Mesothelial cell of epicardium (in vitro differentiated cells): ENCODE results near the gene TOM1. TPM values are rescaled to one million over a fixed set of nuclear protein-coding genes. Genes with fewer than 3 reads are reported as not detected.

Experiments
- DNase-seq, 2 experiments: peaks; one replicate each; pipeline ENCODE4 v3.0.0; 2021; ENCODE audit warnings: low spot score in 2 of 2; ENCODE audit not compliant: unreplicated experiment in 2 of 2
- H3K27ac Mint-ChIP-seq: 2 replicates; pipeline ENCODE4 v1.8.0; 2021; ENCODE audit warnings: mixed read lengths
- H3K27me3 Mint-ChIP-seq: 2 replicates; pipeline ENCODE4 v1.8.0; 2021; ENCODE audit warnings: low read depth, mixed read lengths
- H3K36me3 Mint-ChIP-seq: 2 replicates; pipeline ENCODE4 v1.8.0; 2021; ENCODE audit warnings: mixed read lengths
- H3K4me1 Mint-ChIP-seq: 2 replicates; pipeline ENCODE4 v1.8.0; 2021; ENCODE audit warnings: mixed read lengths
- H3K4me3 Mint-ChIP-seq: 2 replicates; pipeline ENCODE4 v1.8.0; 2021; ENCODE audit warnings: mild to moderate bottlenecking, moderate library complexity, mixed read lengths
- H3K9me3 Mint-ChIP-seq: 2 replicates; pipeline ENCODE4 v1.8.0; 2021; ENCODE audit warnings: mixed read lengths
- CTCF ChIP-seq: fragments of 200-600 bp; sonication (generic); IDR thresholded peaks from one replicate; pipeline ENCODE4 v1.5.0; 2021; ENCODE audit warnings: antibody characterized with exemption; ENCODE audit not compliant: unreplicated experiment
- total RNA-seq: library from RNA; stranded (reverse); gene quantifications from 3 replicates; pipeline ENCODE4 v1.2.1, GENCODE V29; 2021

TOM1 gene
- total RNA-seq, 1 donor from 2014 or later: 41.4 TPM

DNA sequence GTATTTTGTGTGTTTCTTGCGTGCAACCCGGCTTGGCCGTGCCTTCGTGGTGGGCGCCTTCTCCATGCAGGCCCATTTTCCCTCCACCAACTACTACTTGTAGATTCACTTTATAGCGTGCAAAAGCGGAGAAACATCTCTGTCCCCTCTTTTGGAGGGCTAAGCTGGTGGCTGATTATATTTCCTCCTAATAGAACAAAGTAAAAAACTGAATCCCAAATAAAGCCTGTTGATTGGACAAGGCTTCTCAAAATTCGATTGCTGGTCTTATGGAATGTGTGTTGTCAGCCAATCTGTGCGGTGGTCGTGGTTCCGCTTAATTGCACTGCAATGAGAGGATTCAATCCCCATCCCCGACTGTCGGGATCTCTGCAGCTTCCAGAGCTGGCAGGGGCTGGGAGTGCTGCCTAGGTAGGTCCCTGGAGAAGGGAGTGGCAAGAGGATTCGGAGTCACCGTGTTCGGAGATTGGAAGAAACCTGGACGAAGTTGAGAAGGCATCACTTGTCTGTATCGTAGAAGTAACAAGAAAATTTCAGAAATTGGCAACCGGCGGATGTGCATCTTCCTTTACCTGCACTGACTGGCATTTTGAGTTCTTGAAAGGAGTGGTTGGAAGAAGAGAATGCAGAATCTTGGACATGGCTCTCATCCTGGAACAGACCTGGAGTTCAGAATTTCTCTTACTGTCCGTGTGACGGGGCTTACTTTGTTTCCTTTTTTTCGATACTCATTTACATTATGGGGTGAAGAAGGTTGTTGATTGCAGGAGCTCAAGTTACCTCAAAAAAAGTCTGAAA lies 41.3 kb upstream of the TOM1 start:
- H3K4me1 Mint-ChIP-seq: peaks cover 22% of the 10 kb centered on the region
- peaks cover 2% of the 10 kb centered on the region for H3K36me3 Mint-ChIP-seq
- H3K27me3 Mint-ChIP-seq: no peaks in the 10 kb centered on the region
- peak in 1 of 2 experiments; percentile 40 for DNase-seq
- peak overlapping the region; percentile 98 for H3K27ac Mint-ChIP-seq
- peak overlapping the region; percentile 93 for H3K4me3 Mint-ChIP-seq
- no peaks in the 10 kb centered on the region for H3K9me3 Mint-ChIP-seq
- TF ChIP-seq CTCF: no peak

DNA sequence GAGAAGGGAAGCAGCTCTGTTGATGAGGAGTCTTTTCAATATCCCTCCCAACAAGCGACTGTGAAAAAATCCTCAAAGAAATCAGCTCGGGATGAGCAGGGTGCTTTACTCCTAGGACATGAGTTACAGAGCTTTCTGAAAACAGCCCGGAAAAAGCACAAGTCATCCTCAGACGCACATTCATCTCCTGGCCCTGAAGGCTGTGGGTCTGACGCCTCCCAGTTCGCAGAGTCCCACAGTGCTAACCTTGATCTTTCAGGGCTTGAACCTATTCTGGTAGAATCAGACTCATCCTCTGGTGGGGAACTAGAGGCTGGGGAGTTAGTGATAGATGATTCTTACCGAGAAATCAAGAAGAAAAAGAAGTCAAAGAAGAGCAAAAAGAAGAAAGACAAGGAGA lies 34.7 kb upstream of the TOM1 start:
- Mint-ChIP-seq H3K4me3 (no peak overlapping the region), H3K4me1 (no peaks in the 10 kb centered on the region), H3K9me3 (no peaks in the 10 kb centered on the region), H3K36me3 (peaks cover 48% of the 10 kb centered on the region), H3K27me3 (no peaks in the 10 kb centered on the region), H3K27ac (no peak overlapping the region)
- no peak for TF ChIP-seq CTCF
- DNase-seq: no peak

- H3K27me3 Mint-ChIP-seq: no peaks in the 10 kb centered on the region
- H3K4me3 Mint-ChIP-seq: no peak overlapping the region
- no peak overlapping the region for H3K27ac Mint-ChIP-seq
- H3K9me3 Mint-ChIP-seq: no peaks in the 10 kb centered on the region
- H3K36me3 Mint-ChIP-seq: peaks cover 52% of the 10 kb centered on the region
- no peak for TF ChIP-seq CTCF
- H3K4me1 Mint-ChIP-seq: no peaks in the 10 kb centered on the region
- DNase-seq: no peak
These were observed 33.4 kb upstream of the TOM1 start for GRCh38 chr22:35266277-35266676.

GRCh38 chr22:35269630-35270029 lies 30.1 kb upstream of the TOM1 start:
- Mint-ChIP-seq H3K36me3 (peaks cover 57% of the 10 kb centered on the region), H3K4me1 (no peaks in the 10 kb centered on the region)
- no peak for DNase-seq

DNA sequence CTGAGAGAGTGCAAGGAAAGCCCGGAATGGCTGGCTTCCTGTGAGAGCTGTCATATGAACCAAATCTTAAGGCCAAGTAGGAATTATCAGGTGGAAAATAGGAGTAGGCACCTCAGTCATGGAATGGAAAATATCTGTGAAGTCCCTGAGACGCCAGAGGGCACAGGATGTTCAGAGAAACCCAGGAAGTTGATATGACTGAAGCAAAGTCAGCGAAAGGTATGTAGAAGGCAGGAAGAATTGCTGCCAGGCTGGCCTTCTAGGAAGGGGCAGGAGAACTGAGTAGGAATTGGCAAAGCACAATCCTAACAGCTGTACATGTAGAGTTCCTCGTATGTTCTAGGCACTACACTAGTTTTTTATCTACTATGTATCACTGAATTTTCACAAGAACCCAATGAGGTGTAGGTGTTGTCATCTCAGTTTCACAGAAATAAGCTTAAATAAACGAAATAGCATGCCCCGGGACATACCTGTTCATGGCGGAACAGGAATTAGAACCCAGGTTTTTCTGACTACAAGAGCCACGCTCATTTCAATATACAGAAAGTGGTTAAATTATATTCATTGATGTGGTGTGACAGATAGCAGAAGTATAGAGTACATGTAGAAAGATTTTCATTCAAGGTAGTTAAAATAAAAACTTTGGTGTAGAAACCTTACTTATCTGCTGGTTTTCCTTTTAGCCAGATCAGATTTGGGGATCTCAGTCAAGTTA lies 25.4 kb upstream of the TOM1 start:
- Mint-ChIP-seq H3K36me3 (peaks cover 41% of the 10 kb centered on the region), H3K4me1 (no peaks in the 10 kb centered on the region), H3K27ac (no peak overlapping the region), H3K27me3 (no peaks in the 10 kb centered on the region), H3K4me3 (no peak overlapping the region), H3K9me3 (no peaks in the 10 kb centered on the region)
- no peak for TF ChIP-seq CTCF
- no peak for DNase-seq

More at GRCh38 chr22:35269630-35270029, 30.1 kb upstream of the TOM1 start:
- Mint-ChIP-seq H3K4me3 (no peak overlapping the region), H3K27ac (no peak overlapping the region), H3K9me3 (no peaks in the 10 kb centered on the region), H3K27me3 (no peaks in the 10 kb centered on the region)
- no peak for TF ChIP-seq CTCF
